WTC11 (cell line): Measurements from ENCODE around the gene CDK6.

Source experiments
- GTF2I ChIP-seq: fragments of 250-450 bp; sonication (Bioruptor Pico); conservative IDR thresholded peaks from 2 replicates; pipeline ENCODE4 v1.4.0; 2021; ENCODE audit warnings: mild to moderate bottlenecking
- MAX ChIP-seq: sonication (generic); formaldehyde crosslinking; IDR thresholded peaks from 2 replicates; pipeline ENCODE4 v1.8.0; 2022; ENCODE audit warnings: mild to moderate bottlenecking, missing genetic modification reagents
- ZNF416 ChIP-seq: fragments of 250-450 bp; sonication (Bioruptor Pico); IDR thresholded peaks from 2 replicates; pipeline ENCODE4 v1.9.0; 2021; ENCODE audit warnings: mild to moderate bottlenecking, inconsistent platforms

GRCh38 chr7:92608380-92609322 lies 227.7 kb downstream of the CDK6 start:
- TF ChIP-seq ZNF416 (CRISPR knock-in tag) = no peak
- no peak for TF ChIP-seq MAX
- TF ChIP-seq GTF2I (CRISPR knock-in tag) = no peak
